ENCODE results near the gene FBXL16.

FBXL16 gene

DNA sequence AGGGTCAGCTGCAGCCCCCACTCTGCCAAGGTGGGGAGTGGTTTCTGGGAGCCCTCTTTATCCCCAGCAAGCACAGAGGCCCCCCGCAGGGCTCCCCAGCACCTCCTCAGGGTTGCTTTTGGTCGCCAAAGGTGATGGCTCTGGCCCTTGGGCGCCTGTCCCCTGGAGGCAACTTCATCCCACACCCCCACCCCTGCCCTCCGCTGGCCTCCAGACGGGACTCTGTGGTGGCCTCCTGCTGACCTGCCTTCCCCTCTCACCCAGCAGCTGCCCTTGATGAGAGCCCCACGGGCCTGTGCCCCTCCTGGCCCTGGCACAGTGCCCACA lies 45.5 kb downstream of the FBXL16 start:
- DNase-seq, result no peak

DNA sequence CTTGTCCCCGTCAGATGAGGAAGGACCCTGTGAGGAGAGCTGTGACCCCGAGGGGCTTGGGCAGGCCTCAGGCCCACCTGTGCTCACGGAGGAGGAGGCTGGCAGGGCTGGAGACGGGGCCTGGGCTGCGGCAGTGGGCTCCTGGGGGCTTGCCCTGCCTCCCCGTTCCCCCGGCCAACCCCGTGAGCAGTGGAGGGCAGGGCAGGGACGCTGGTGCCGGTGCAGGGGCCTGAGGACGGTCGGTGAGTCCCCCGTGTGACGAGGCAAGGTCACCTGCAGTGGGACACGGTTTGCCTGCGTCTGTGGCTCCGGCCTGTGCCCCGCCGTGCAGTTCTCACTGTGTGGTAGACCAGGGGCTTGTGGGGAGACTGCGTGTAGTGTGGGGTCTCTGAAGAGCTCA lies 46.0 kb downstream of the FBXL16 start:
- no peak for DNase-seq

DNA sequence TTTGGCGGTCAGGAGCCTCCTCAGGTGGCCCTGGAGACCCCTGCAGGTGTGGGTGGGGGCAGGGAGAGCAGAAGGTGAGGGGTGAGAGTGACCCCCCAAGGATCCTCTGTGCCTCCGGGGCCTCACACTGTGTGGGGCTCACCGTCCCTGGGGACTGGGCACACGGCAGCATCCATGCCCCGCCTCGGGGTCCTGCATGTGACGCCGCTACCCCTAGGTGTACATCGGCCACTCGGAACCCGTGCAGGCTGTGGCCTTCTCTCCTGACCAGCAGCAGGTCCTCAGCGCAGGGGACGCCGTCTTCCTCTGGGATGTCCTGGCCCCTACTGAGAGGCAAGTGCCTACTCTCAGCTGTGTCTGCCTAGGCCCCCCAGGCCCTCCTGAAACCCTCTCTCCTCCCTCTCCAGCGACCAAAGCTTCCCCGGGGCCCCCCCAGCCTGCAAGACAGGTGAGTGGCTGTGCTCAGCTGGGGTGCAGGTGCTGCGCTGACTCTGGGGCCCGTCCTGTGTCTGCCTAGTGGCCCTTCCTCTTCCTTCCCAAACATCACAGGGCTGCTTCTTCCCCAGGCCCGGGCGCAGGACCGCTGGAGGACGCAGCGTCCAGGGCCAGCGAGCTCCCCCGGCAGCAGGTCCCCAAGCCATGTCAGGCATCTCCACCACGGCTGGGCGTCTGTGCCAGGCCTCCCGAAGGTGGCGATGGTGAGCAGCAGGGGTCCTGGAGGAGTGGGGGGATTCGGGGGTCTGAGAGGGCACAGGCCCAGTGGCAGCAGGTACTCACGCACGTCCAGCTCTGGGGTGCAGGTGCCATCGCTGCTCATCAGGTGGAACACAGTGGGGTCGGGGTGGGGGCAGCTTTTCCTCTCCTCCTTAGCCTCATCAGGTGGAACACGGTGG lies 46.7 kb downstream of the FBXL16 start:
- DNase-seq, result no peak

DNA sequence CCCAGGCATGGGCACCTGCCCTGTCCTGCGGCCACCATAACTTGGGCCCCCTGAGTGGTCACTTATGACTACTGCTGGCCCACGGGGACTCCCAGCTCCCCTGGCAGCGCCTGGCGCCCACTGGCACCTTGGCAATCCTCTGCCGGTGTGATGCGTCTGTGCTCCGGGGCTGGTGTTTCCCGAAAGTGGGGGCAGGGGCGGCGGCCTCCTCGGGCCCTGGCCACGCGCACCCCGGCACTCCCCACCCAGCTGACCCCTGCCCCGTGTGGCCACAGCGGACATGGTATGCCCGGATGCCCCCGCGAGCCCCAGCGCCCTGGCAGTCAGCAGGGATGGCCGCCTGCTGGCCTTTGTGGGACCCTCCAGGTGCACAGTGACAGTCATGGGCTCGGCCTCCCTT lies 48.1 kb downstream of the FBXL16 start:
- no peak for DNase-seq

DNA sequence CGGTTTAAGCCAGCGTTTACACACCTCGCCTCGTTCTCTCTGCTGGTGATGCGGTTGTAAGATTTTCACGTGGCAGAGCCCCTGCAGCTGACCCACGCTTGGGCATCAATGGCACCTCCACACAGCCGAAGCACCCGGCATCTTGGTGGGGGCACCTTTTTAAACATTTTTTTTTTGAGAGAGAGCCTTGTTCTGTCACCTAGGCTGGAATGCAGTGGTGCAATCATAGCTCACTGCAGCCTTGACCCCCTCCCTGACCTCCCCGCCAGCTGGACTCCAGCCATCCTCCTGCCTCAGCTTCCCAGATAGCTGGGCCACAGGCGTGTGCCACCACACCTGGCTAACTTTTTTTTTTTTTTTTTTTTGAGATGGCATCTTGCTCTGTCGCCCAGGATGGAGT lies 51.6 kb downstream of the FBXL16 start:
- no peak for DNase-seq

DNA sequence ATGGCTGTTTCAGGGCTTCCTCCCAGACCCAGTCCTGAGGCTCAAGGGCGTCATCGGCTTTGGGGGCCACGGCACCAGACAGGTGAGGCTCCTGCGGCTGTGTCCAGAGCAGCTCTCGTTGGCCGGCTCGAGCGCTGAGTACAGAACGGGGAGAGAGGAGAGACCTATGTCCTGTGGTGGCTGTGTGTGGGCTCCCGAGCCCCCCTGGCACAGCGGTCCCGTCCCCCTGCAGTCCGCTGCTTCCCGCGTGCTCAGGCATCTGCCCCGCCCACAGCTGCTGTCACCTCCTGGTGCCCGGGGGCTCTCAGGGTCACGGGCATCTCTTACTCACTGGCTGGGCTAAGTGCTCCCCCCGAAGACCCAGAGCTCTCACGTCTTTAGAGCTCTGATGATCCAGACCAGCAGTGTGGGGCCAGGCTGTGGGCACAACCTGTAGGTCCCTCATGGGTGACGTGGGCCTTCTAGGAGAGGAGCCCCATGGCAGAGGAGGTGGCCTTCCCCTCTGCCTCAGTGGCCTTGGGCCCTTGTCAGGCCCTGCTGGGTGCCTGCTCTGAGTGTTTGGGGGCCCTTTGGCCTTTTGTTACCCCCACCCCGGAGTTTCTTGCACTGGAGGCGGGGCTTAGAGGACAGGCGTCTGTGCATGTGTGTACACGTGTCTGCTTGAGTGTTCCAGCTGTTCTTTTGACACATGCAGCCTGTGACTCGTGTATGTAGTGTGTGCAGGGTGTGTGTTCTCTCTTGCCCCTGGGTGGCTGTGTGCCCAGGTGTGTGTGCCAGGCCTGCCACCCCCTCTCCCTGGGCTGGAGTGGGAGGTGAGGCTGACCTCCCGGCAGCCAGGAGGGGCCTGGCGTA lies 52.9 kb downstream of the FBXL16 start:
- no peak for DNase-seq

DNA sequence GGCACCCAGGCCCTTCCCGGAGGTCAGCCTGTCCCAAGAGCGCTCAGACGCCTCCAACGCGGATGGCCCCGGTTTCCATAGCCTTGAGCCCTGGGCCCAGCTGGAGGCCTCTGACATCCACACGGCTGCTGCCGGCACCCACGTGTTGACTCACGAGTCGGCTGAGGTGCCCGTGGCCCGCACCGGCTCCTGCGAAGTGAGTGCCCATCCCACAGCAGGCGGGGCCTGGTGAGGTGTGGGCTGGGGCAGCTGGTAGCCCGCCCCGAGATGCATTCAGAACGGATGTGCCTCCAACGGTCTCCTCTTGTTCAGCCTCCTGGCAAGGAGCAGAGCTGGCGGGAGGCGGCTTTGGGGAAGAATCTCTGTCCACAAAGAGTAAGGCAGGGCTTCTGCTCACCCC lies 53.8 kb downstream of the FBXL16 start:
- no peak for DNase-seq

DNA sequence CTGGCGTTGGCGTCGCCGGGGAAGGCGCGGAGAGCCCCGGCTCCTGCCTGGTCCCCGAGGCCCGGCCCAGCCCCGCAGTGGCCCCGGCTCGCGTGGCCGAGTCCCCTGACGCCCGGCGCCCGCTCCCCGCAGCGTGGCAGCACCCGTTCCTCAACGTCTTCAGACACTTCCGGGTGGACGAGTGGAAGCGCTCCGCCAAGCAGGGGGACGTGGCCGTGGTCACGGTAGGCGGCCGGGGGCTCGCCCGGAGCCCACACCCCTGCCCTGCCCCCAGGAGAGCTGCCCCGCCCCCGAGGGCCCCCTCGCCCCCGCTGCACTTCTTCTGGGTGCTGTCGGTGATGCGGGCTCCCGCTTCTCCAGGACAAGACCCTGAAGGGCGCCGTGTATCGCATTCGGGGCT lies 56.0 kb downstream of the FBXL16 start:
- no peak for DNase-seq

DNA sequence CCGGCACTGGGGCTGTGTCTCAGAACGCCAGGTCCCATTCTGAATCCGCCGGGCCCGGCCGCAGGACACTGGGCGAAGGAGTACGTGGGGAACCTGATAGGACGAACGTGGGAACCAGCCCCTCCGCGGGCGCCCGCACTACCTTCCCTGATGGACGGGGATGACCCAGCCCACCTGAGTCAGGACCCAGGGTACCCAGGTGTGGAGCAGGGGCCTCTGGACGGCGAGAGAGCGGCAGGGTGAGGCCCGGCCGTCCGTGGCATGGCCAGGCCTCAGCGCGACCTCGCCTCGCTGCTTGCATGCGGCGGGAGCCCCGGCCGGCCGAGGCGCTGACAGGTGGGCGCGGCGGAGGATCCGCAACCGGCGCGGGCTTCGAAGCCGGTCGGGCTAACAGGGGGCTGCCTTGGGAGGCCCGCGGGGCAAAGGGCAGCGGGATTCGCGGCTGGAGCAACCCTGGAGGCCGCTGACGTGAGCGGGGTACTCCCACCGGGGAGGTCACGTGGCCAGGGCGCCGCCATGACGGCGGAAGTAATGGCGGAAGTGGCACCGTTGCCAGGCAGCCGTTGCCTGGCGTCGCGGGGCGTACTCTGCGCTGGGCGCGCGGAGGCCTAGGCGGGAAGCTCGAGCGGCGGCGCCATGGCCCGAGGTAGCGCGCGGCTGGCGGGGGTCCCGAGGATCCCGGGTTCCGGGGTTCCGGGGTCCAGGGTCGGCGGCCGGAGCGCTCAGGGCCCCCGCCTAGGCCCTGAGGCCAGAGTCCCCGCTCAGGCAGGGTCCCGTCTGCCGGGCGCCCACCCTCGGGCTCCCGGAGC lies 56.6 kb downstream of the FBXL16 start, which contains the start of gene WDR90:
TSS of gene WDR90 (plus strand) at position 585 of the 809 bp plus-strand sequence. CDS start at position 637, 52 bp downstream.
- DNase-seq, result peak; percentile 94

DNA sequence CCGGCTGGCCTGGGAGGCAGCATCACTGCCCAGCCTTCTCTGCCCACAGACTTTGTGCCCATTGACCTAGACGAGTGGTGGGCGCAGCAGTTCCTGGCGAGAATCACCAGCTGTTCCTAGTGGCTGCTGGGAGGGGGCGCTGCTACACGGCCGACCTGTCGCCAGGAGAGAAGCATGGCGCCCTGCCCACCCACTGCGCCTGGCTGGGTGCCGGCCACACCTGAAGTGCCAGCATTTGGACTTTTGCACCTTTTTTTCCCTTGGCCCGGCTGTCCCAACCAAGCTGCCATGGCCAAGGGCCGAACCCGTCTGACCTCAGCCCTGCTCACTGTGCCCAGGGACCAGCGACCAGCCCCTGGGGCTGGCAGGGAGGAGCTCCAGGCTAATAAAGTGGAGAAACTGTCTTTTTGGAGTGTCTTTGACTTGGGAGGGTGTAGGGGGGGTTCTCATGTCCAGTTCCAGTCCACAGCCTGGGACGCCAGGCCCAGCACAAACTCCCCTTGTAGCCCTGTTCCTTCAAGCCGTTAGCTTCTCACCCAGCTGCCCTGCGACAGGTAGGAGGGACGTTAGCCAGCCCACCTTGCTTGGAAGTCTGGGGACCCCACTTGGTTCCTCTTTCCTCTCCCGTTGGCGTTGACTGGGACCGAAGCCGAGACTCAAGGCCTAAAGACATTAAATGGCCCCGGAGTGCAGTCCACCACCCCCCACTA lies 57.4 kb downstream of the FBXL16 start:
- peak; percentile 34 for DNase-seq

DNA sequence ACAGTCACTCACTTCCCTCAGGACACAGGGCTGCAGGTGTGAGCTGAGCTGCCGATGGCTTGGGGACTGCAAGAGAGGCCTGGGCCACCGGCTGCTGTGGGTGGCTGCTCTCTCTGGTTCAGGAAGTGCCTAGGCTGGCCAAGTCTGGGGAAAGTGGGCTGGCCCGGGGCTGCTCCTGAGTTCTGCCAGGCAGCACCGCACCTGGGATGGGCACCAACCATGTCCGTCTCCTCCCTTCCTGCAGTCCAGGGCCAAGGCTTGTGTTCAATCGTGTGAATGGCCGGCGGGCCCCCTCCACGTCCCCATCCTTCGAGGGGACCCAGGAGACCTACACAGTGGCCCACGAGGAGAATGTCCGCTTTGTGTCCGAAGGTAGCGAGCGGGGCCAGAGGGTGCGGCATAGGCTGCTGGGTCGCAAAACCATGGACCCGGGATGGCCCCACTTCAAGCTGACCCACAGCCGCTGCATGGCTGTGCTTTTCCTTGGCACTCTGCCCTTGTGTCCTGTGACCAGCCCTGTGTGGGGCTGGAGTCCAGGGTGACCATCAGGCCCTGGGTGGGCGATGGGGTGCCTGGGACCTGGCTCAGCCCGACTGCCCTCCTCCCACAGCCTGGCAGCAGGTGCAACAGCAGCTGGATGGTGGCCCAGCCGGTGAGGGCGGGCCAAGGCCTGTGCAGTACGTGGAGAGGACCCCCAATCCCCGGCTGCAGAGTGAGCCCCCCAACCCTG lies 58.3 kb downstream of the FBXL16 start:
- DNase-seq, result no peak

DNA sequence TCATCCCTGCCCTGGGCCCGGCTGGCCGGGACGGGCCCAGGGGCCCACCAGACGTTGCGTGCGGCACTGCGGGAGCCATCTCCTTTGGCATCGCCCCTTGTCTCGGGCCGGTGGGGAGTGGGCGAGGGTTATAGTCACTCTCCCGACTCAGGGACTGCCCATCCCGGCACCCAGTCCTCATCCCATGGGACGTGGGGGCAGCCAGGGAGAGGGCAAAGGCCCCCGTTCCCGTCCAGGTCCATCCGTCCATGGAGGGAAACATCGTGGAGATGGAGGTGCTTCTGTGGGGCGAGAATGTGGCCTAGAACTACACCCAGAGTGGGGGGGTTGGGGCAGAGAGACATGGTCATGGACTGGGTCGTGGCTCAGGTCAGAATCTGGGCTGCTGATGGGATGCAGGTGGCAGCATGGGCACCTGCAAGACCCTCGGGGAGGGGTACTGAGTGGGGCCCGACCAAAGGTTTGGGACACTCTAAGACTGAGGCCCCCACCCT lies 58.9 kb downstream of the FBXL16 start:
- DNase-seq, result no peak

DNA sequence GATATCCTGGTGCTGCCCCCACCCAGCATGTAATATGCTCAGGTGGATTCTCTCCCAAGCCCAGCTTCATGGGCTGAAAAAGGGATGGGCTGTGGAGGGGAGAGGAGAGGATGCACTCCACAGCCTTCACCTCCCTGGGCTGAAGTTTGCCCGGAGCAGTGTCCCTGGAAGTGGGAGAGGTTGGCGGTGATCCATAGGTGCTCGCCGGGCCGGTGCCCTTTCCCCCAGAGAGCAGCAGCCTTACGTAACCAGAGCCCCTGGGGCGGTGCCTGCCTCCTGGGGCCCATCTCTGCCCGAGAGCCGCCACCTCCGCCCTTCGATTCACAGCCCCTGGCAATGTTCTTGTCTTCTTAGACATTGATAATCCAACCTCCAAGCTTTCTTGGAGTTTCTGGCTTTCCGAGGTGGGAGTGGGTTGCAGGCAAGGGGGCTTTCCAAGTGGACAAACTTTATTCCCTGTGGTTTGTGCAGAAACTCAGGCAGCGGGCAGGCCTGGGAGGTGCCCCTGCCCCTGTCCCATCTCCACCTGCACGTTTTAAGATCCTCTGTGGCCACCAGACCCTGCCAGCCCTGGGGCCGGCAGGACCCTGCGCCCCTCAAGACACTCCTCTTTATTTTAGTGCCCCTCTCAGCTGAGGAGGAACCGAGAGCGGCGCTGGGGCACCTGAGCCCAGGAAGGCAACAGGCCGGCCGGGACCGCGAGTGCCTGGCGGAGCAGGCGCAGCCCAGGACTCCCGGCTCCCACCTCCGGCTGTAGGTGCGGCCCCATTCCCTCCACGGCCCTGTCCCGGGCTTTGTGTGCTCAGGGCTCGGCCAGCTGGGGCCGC lies 59.5 kb downstream of the FBXL16 start:
- no peak for DNase-seq

DNA sequence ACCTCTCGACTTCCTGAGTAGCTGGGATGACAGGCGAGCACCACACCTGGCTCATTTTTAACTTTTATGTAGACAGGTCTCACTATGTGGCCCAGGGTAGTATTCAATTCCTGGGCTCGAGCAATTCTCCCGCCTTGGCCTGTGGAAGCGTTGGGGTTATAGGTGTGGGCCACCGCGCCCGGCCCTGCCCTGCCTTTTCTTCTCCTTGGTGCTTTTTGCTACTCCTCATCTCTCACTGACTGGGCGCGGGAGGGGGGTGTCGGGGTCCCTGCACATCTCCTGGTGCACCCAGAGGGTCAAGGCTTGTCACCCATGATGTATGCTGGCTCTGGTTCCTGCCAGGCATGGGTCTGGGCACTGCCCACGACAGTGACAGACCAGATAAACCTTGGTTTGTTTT lies 61.0 kb downstream of the FBXL16 start:
- no peak for DNase-seq

DNA sequence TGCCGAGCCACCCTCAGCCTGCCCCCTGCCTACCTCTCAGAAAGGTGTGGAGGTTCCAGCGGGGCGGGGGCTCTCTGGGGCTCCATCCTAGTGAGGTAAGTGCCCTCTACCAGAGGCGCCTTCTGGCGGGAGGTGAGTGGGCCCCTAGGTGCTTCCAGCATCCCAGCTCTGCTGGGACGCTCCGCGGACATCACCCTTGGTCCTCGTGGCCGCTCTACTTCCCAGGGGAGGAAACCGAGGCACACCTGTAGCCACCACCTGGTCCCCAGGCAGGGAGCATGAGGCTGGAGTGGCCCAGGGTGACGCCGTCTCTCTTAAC lies 62.6 kb downstream of the FBXL16 start:
- DNase-seq, result no peak

Measured in activated CD8-positive, alpha-beta memory T cell treated with anti-CD3 and anti-CD28 coated beads, Interleukin-2, amount 50 U/mL, for 4 hours (primary cell).